K562 (cell line): ENCODE measurements around the gene NPEPPS. TPM values are rescaled to one million over a fixed set of nuclear protein-coding genes. Genes with fewer than 3 reads are reported as not detected.

ENCODE experiments used
- AFF1 ChIP-seq, 2 experiments: fragments of 450-650 bp; IDR thresholded peaks; 2 replicates each; pipeline ENCODE4 v1.6.1; 2018; ENCODE audit warnings: mild to moderate bottlenecking in 2 of 2, low read depth in 1 of 2; ENCODE audit not compliant: partially characterized antibody in 2 of 2
- ARID1B ChIP-seq: fragments of 450-650 bp; IDR thresholded peaks from 2 replicates; pipeline ENCODE4 v1.6.1; 2016; ENCODE audit warnings: antibody characterized with exemption, mild to moderate bottlenecking, inconsistent platforms
- ARID2 ChIP-seq: fragments of 450-650 bp; IDR thresholded peaks from 2 replicates; pipeline ENCODE4 v1.6.1; 2017; ENCODE audit warnings: antibody characterized with exemption, mild to moderate bottlenecking
- BRCA1 ChIP-seq, 2 experiments: fragments of 450-650 bp in 1 of 2; sonication (generic) in 1 of 2; formaldehyde crosslinking in 1 of 2; IDR thresholded peaks; 2 replicates each; pipeline versions ENCODE4 v1.5.0 to v1.6.1; 2017 to 2020; ENCODE audit warnings: mild to moderate bottlenecking in 1 of 2, missing genetic modification reagents in 1 of 2
- CAMTA2 ChIP-seq: fragments of 250-450 bp; sonication (Bioruptor Pico); conservative IDR thresholded peaks from 2 replicates; pipeline ENCODE4 v1.5.1; 2022
- EHMT2 ChIP-seq: fragments of 450-650 bp; IDR thresholded peaks from 2 replicates; pipeline ENCODE4 v1.6.1; 2018; ENCODE audit warnings: antibody characterized with exemption
- FOXK2 ChIP-seq, 2 experiments: fragments of 450-650 bp; IDR thresholded peaks in 1 of 2; conservative IDR thresholded peaks in 1 of 2; 2 replicates each; pipeline ENCODE4 v1.6.1; 2016; ENCODE audit warnings: low read depth in 2 of 2, mild to moderate bottlenecking in 1 of 2
- GTF2F1 ChIP-seq: IDR thresholded peaks from 2 replicates; pipeline ENCODE4 v1.6.1; 2011; ENCODE audit warnings: low read depth, low read length, improper control_type of control experiment
- HDAC1 ChIP-seq, 2 experiments: fragments of 450-650 bp; IDR thresholded peaks; 2 replicates each; pipeline ENCODE4 v1.6.1; 2016 to 2017; ENCODE audit warnings: inconsistent platforms in 1 of 2, mild to moderate bottlenecking in 1 of 2, moderate library complexity in 1 of 2
- KAT8 ChIP-seq: fragments of 450-650 bp; IDR thresholded peaks from 2 replicates; pipeline ENCODE4 v1.6.1; 2016; ENCODE audit warnings: low read depth, mild to moderate bottlenecking
- KLF1 ChIP-seq: fragments of 450-650 bp; IDR thresholded peaks from 2 replicates; pipeline ENCODE4 v1.6.1; 2016; ENCODE audit warnings: missing genetic modification characterization, missing compliant biosample characterization
- L3MBTL2 ChIP-seq: fragments of 450-650 bp; IDR thresholded peaks from 2 replicates; pipeline ENCODE4 v1.6.1; 2016; ENCODE audit warnings: mild to moderate bottlenecking, moderate library complexity
- LARP7 ChIP-seq: fragments of 450-650 bp; IDR thresholded peaks from 2 replicates; pipeline ENCODE4 v1.6.1; 2016
- NR1H2 ChIP-seq: sonication (generic); formaldehyde crosslinking; IDR thresholded peaks from 2 replicates; pipeline ENCODE4 v1.4.0; 2020; ENCODE audit warnings: mild to moderate bottlenecking, missing genetic modification reagents
- PCBP1 ChIP-seq: fragments of 200-400 bp; formaldehyde crosslinking; IDR thresholded peaks from 2 replicates; pipeline ENCODE4 v1.6.1; 2018; ENCODE audit warnings: mild to moderate bottlenecking, low read depth, low read length; ENCODE audit not compliant: poor library complexity, severe bottlenecking
- RBM25 ChIP-seq: fragments of 200-400 bp; formaldehyde crosslinking; IDR thresholded peaks from 2 replicates; pipeline ENCODE4 v1.6.1; 2018; ENCODE audit warnings: low read length, low read depth, moderate library complexity; ENCODE audit not compliant: severe bottlenecking
- TBP ChIP-seq: optimal IDR thresholded peaks from 2 replicates; pipeline ENCODE3; 2011; ENCODE audit warnings: low read depth, low read length, improper control_type of control experiment
- TGIF2 ChIP-seq: sonication (generic); formaldehyde crosslinking; IDR thresholded peaks from 2 replicates; pipeline ENCODE4 v1.8.1; 2022; ENCODE audit warnings: mild to moderate bottlenecking, missing genetic modification reagents, moderate library complexity
- ZBTB8A ChIP-seq: fragments of 450-650 bp; IDR thresholded peaks from 2 replicates; pipeline ENCODE4 v1.6.1; 2018; ENCODE audit warnings: mild to moderate bottlenecking, moderate library complexity; ENCODE audit not compliant: partially characterized antibody
- ZSCAN32 ChIP-seq: fragments of 450-650 bp; formaldehyde crosslinking; IDR thresholded peaks from 2 replicates; pipeline ENCODE4 v1.4.0; 2020; ENCODE audit warnings: mild to moderate bottlenecking, moderate library complexity
- polyA plus RNA-seq, 8 experiments: library from polyadenylated mRNA; depleted of rRNA in 4 of 8; stranded (reverse) in 5 of 8; unstranded in 3 of 8; fragments of >200 nt; fragmentation: Nextera tagmentation in 2 of 8; fragmentation: Illumina TruSeq in 1 of 8; extraction: Ambion mirVana in 2 of 8; extraction: Trizol in 1 of 8; gene quantifications; 2 replicates each; pipeline versions ENCODE4 v1.2.1 to v1.2.3, GENCODE V29; 2011 to 2014; ENCODE audit warnings: inconsistent platforms in 1 of 8, missing spikeins in 1 of 8
- total RNA-seq, 7 experiments: library from RNA; depleted of rRNA in 6 of 7; stranded (reverse); fragments of >200 nt in 6 of 7; fragmentation: Illumina TruSeq in 2 of 7; extraction: Trizol in 2 of 7; gene quantifications; 2 replicates each; pipeline versions ENCODE4 v1.2.1 to v1.2.3, GENCODE V29; 2011 to 2021; ENCODE audit warnings: low replicate concordance in 1 of 7
- TF ChIP-seq, protein P1 (sequence below): fragments of 450-650 bp; formaldehyde crosslinking; IDR thresholded peaks from 2 replicates; pipeline ENCODE4 v1.4.0; 2020; ENCODE audit warnings: mild to moderate bottlenecking, mixed read lengths
- TF ChIP-seq, protein P2 (sequence below): fragments of 250-450 bp; sonication (Bioruptor Pico); IDR thresholded peaks from 2 replicates; pipeline ENCODE4 v1.8.0; 2021; ENCODE audit warnings: borderline replicate concordance, mild to moderate bottlenecking, moderate library complexity; ENCODE audit not compliant: poor library complexity, severe bottlenecking

Gene NPEPPS
- total and polyA plus RNA-seq, 9 of the 15 experiments (the other 6 are each of a cell fraction or from before 2014, with no cell fraction given) = 21.4 to 108 (median 46.0) TPM

DNA sequence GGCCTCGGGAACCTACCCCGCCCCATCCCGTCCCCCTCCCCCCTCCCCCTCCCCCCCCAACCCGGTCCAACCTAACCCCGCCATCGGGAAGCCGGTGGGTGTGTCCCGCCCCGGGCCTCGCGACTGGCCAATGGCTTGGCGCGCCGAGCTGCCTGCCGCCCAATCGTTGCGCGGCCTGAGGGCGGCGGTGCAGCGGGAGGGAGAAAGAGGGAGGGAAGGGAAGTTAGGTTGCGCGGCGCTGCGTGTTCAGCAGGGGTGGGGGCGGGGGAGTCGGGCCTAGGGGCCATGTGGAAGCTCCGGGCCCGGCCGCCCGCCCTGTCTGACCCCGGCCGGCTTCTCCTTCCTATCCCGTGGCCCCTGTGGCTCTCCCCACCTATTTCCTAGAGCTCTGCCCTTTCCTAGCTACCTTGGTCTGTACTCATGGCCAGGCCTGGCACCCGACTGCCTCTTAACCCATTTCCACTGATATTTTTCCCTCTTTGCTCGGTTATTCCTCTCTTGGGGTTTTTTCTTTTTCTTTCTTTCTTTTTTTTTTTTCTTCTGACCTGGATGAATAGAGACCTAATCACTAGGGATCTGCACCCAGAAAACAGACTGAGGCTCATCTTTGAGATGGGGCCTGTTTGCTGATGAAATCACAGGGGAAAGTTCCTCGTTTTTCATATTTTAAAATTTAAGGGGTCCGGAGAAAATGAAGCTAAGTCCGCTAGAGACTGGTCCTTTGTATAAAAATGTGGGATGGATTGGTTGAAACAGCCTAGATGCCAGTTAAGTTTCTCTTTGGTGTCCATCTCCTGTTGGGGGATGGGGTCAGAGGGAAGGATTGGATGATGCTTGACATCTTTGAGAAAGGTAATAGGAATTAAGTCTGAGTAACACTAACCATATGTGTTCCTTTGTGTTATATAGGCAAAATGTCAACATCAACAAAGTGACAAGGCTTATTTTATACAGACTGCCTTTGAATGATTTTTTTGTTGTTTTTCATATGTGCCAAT lies 119.9 kb downstream of the NPEPPS start (continued):
- TF ChIP-seq, protein P1, sequence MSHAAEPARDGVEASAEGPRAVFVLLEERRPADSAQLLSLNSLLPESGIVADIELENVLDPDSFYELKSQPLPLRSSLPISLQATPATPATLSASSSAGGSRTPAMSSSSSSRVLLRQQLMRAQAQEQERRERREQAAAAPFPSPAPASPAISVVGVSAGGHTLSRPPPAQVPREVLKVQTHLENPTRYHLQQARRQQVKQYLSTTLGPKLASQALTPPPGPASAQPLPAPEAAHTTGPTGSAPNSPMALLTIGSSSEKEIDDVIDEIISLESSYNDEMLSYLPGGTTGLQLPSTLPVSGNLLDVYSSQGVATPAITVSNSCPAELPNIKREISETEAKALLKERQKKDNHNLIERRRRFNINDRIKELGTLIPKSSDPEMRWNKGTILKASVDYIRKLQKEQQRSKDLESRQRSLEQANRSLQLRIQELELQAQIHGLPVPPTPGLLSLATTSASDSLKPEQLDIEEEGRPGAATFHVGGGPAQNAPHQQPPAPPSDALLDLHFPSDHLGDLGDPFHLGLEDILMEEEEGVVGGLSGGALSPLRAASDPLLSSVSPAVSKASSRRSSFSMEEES (CRISPR knock-in tag) = no peak
- TF ChIP-seq GTF2F1 (no peak; the same call in 1 of the 2 replicates), PCBP1 (peak; percentile 74), KLF1 (tag) (no peak), NR1H2 (CRISPR knock-in tag) (no peak), BRCA1 (IDR thresholded peaks at IDR 0.05) (no peak), BRCA1 (CRISPR knock-in tag; IDR thresholded peaks at IDR 0.05) (no peak), ARID2 (no peak), RBM25 (peak; percentile 100), ARID1B (0 out of 2 replicates have a peak, but pooled peaks have one; percentile 6), FOXK2 (conservative IDR thresholded peaks at IDR 0.05 in 1 of 2, IDR thresholded peaks at IDR 0.05 in 1 of 2; ENCODE audit: low read depth in 2 of 2) (no peak), KAT8 (no peak), LARP7 (peak; percentile 80; the same call in 1 of the 2 replicates), TGIF2 (CRISPR knock-in tag) (no peak), L3MBTL2 (peak; percentile 42; the same call in 1 of the 2 replicates), ZSCAN32 (CRISPR knock-in tag) (no peak), TBP (peak; percentile 28), CAMTA2 (CRISPR knock-in tag) (no peak), AFF1 (IDR thresholded peaks at IDR 0.05; ENCODE audit: low read depth in 1 of 2, partially characterized antibody in 2 of 2) (peak in 1 of 2 experiments; percentile 17), EHMT2 (no peak), ZBTB8A (no peak), HDAC1 (IDR thresholded peaks at IDR 0.05) (peak in 1 of 2 experiments; percentile 87; a peak in 2 of 4 replicates)
- TF ChIP-seq, protein P2, sequence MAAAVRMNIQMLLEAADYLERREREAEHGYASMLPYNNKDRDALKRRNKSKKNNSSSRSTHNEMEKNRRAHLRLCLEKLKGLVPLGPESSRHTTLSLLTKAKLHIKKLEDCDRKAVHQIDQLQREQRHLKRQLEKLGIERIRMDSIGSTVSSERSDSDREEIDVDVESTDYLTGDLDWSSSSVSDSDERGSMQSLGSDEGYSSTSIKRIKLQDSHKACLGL (CRISPR knock-in tag) = peak; percentile 49
